GM12878 (cell line): ENCODE results near the gene C1RL. TPM values are rescaled to one million over a fixed set of nuclear protein-coding genes. Genes with fewer than 3 reads are reported as not detected.
"Not testable (repeated sequence)": the region's sequence is repeated elsewhere in the genome, so short reads cannot be mapped to it uniquely, and the experiment has no call there.

ENCODE experiments used
- ATAC-seq: fragments of 200-7000 bp; cut with Tn5 transposase; 3 replicates; pipeline ENCODE4 v1.9.1; 2020; ENCODE audit warnings: mild to moderate bottlenecking, moderate library complexity
- BruUV-seq: library from RNA; stranded (reverse); fragments of 400-500 nt; replicated peaks from 2 replicates; lab custom pipeline; 2021; lab: Mats Ljungman, UMichigan
- CTCF ChIA-PET: fragments of 300-600 bp; sonication (Branson Sonifier 250); formaldehyde crosslinking; extraction: SDS; loops from one replicate; lab custom pipeline; 2021; ENCODE audit warnings: inconsistent platforms; lab: Yijun Ruan, JAX
- POLR2A ChIA-PET: fragments of 350-600 bp; formaldehyde crosslinking; extraction: SDS; loops from one replicate; lab custom pipeline; 2021; ENCODE audit warnings: inconsistent platforms; lab: Charles Lee
- RAD21 ChIA-PET: fragments of 300-600 bp; sonication (Branson Sonifier 250); formaldehyde crosslinking; loops from one replicate; lab custom pipeline; 2023; ENCODE audit warnings: antibody characterized with exemption; ENCODE audit not compliant: unreplicated experiment; lab: Charles Lee
- SMC1A ChIA-PET: fragments of 300-600 bp; sonication (Branson Sonifier 250); formaldehyde crosslinking; loops from one replicate; lab custom pipeline; 2023; ENCODE audit not compliant: unreplicated experiment, uncharacterized antibody; lab: Charles Lee
- DNase-seq: peaks from one replicate; pipeline ENCODE4 v3.0.0-alpha.2; 2011; ENCODE audit warnings: low read depth, low spot score
- FAIRE-seq: peaks from 3 replicates; lab custom pipeline; 2011; peaks lifted over from hg19 to GRCh38; lab: Jason Lieb, UNC
- H2AFZ ChIP-seq: 2 replicates; pipeline ENCODE4 v1.6.0; 2011; ENCODE audit warnings: low read depth, low read length, control low read depth; ENCODE audit not compliant: control insufficient read depth
- H3K27ac ChIP-seq: 2 replicates; pipeline ENCODE4 v1.5.1; 2011; ENCODE audit warnings: control low read depth; ENCODE audit not compliant: control insufficient read depth, insufficient read depth
- H3K27me3 ChIP-seq, 2 experiments: replicated peaks in 1 of 2; 2 replicates each; pipeline versions ENCODE4 v1.6.0 to v1.6.1; 2011; ENCODE audit warnings: low read length in 1 of 2; ENCODE audit not compliant: control insufficient read depth in 2 of 2, insufficient read depth in 2 of 2
- H3K36me3 ChIP-seq, 2 experiments: 2 replicates each; pipeline ENCODE4 v1.5.1; 2011; ENCODE audit warnings: low read length in 1 of 2; ENCODE audit not compliant: control insufficient read depth in 2 of 2, insufficient read depth in 2 of 2
- H3K4me1 ChIP-seq: 2 replicates; pipeline ENCODE4 v1.6.1; 2011; ENCODE audit warnings: mild to moderate bottlenecking, low read length, moderate library complexity, mixed read lengths; ENCODE audit not compliant: control insufficient read depth, insufficient read depth
- H3K4me2 ChIP-seq: 2 replicates; pipeline ENCODE4 v1.6.0; 2011; ENCODE audit warnings: control low read depth; ENCODE audit not compliant: control insufficient read depth, insufficient read depth
- H3K4me3 ChIP-seq: fragments of 200-600 bp; sonication (generic); 2 replicates; pipeline ENCODE4 v1.5.1; 2016
- H3K79me2 ChIP-seq: 2 replicates; pipeline ENCODE4 v1.6.0; 2011; ENCODE audit warnings: low read length; ENCODE audit not compliant: control insufficient read depth, insufficient read depth
- H3K9ac ChIP-seq: 2 replicates; pipeline ENCODE4 v1.8.0; 2011; ENCODE audit warnings: low read length, control low read depth, mixed read lengths; ENCODE audit not compliant: control insufficient read depth, insufficient read depth
- H3K9me3 ChIP-seq: replicated peaks from 3 replicates; pipeline ENCODE4 v1.5.1; 2011; ENCODE audit warnings: mild to moderate bottlenecking, low read length; ENCODE audit not compliant: control insufficient read depth, insufficient read depth
- H4K20me1 ChIP-seq: 2 replicates; pipeline ENCODE4 v1.6.0; 2011; ENCODE audit not compliant: control insufficient read depth, insufficient read depth
- CBX5 ChIP-seq: sonication (generic); IDR thresholded peaks from 2 replicates; pipeline ENCODE4 v1.6.1; 2016; ENCODE audit warnings: low read depth, moderate library complexity, mild to moderate bottlenecking, inconsistent platforms
- CEBPZ ChIP-seq: fragments of 150-350 bp; IDR thresholded peaks from 2 replicates; pipeline ENCODE4 v1.6.1; 2016; ENCODE audit warnings: low read depth, low read length
- EZH2 ChIP-seq: IDR thresholded peaks from 2 replicates; pipeline ENCODE4 v1.6.1; 2012; ENCODE audit warnings: low read depth, mild to moderate bottlenecking, control low read depth, inconsistent platforms, low read length, borderline replicate concordance; ENCODE audit not compliant: control insufficient read depth
- HDGF ChIP-seq: fragments of 450-650 bp; IDR thresholded peaks from 2 replicates; pipeline ENCODE4 v1.6.1; 2016; ENCODE audit warnings: antibody characterized with exemption
- TARDBP ChIP-seq: IDR thresholded peaks from 2 replicates; pipeline ENCODE4 v1.6.1; 2016; ENCODE audit warnings: borderline replicate concordance
- TCF3 ChIP-seq: IDR thresholded peaks from 2 replicates; pipeline ENCODE4 v1.6.1; 2012; ENCODE audit warnings: low read depth, mild to moderate bottlenecking, low read length, borderline replicate concordance; ENCODE audit not compliant: insufficient read depth
- WGBS: methylation state at CpG from one replicate; pipeline ENCODE4 v1.1.6; 2016; ENCODE audit warnings: low lambda C conversion rate; ENCODE audit not compliant: insufficient replicate concordance, insufficient coverage; ENCODE audit errors: missing lambda C conversion rate; 5-methylcytosine and 5-hydroxymethylcytosine counted together
- in situ Hi-C: fragments of 300-500 bp; cut with MboI; formaldehyde crosslinking; loops from 9 replicates; pipeline ENCODE4 v1.14.3; 2018; ENCODE audit warnings: mixed read lengths
- intact Hi-C: fragments of 100-400 bp; cut with micrococcal nuclease; formaldehyde crosslinking; loops from one replicate; pipeline ENCODE4 v1.14.2; 2022; ENCODE audit not compliant: unreplicated experiment
- polyA plus RNA-seq, 11 experiments: library from polyadenylated mRNA; depleted of rRNA in 4 of 11; unstranded in 6 of 11; stranded (reverse) in 5 of 11; fragments of >200 nt; fragmentation: Nextera tagmentation in 4 of 11; fragmentation: Illumina TruSeq in 1 of 11; extraction: Ambion mirVana in 4 of 11; extraction: Trizol in 1 of 11; gene quantifications; 1 replicate in 1 of 11; 2 replicates in 10 of 11; pipeline versions ENCODE4 v1.2.1 to v1.2.3, GENCODE V29; 2011 to 2016; ENCODE audit warnings: inconsistent platforms in 2 of 11, missing spikeins in 2 of 11, low read depth in 1 of 11
- total RNA-seq, 4 experiments: library from RNA; depleted of rRNA in 3 of 4; stranded (reverse); fragments of >200 nt in 3 of 4; fragmentation: Illumina TruSeq in 1 of 4; extraction: Trizol in 1 of 4; gene quantifications; 2 replicates each; pipeline versions ENCODE4 v1.2.1 to v1.2.3, GENCODE V29; 2013 to 2021

The C1RL gene
- total and polyA plus RNA-seq, 10 of the 15 experiments (the other 5 are each of a cell fraction or from before 2014, with no cell fraction given), result 1.3 to 12.8 (median 8.1) TPM

DNA sequence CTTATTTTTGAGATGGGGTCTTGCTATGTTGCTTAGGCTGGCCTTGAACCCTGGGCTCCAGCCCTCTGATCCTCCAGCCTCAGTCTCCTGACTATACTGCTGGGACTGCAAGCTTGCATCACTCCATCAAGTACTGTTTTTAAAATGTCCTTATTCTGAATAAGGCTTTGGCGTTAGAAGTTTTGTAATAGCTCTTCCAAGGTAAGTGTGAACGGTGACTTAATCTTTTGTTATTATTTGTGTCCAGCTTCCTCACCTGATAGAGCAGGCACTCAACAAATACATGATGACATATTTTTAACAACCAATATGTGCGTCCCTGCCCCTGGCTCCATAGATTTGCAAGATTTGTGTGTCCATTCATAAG is 1.4 kb downstream of the C1RL start (continued):
- TF ChIP-seq EZH2 (no peak), CBX5 (no peak), TARDBP (no peak), CEBPZ (no peak), TCF3 (no peak), HDGF (no peak)
- TF ChIP-seq, all 136 proteins: peak for 0

GRCh38 chr12:7107181-7107580 is 1.8 kb downstream of the C1RL start:
- ChIA-PET SMC1A (interaction anchor here (0.6 to 3.5 kb wide), 13 partner anchors 8 to 327 kb away, joined by 3 to 37 read pairs (median 4); partner anchors contain the start of genes C12orf57, RNU7-1 and USP5), POLR2A (interaction anchor here (0.7 to 7.2 kb wide), 5 partner anchors 147 to 256 kb away, joined by 3 to 55 read pairs (median 7); partner anchors contain the start of genes C12orf57, CDCA3, RNU7-1 and USP5), CTCF (interaction anchor here (0.5 to 7.7 kb wide), 14 partner anchors 8 to 549 kb away, joined by 3 to 61 read pairs (median 6); partner anchors contain the start of genes C12orf57, C1R, LPCAT3 and RNU7-1), RAD21 (interaction anchor here (0.7 to 7.6 kb wide), 7 partner anchors 16 to 259 kb away, joined by 3 to 89 read pairs (median 5); partner anchors contain the start of genes C12orf57, LPCAT3, RNU7-1 and SPSB2)
- WGBS, result 95% methylated on average over 5 of the region's 5 CpGs
- intact Hi-C loops, H4K20me1 ChIP-seq, H3K4me2 ChIP-seq, BruUV-seq, H3K9me3 ChIP-seq, DNase-seq, ATAC-seq, H3K4me3 ChIP-seq, FAIRE-seq, H3K27me3 ChIP-seq, H3K27ac ChIP-seq, H3K9ac ChIP-seq, H3K4me1 ChIP-seq, H2AFZ ChIP-seq, in situ Hi-C loops, H3K36me3 ChIP-seq: not testable (repeated sequence)
- peaks cover 29% of the 10 kb centered on the region for H3K79me2 ChIP-seq
